Keratinocyte (primary cell): ENCODE results near the gene C17orf113. TPM values are rescaled to one million over a fixed set of nuclear protein-coding genes. Genes with fewer than 3 reads are reported as not detected.

Source experiments
- DNase-seq: peaks from one replicate; pipeline ENCODE4 v3.0.0-alpha.2; 2011; ENCODE audit warnings: low read depth, missing footprints, low spot score
- FAIRE-seq: peaks from 2 replicates; lab custom pipeline; 2011; peaks lifted over from hg19 to GRCh38; lab: Jason Lieb, UNC
- H2AFZ ChIP-seq: 2 replicates; pipeline ENCODE4 v1.6.0; 2012; ENCODE audit warnings: low read length, control low read depth, inconsistent platforms; ENCODE audit not compliant: control insufficient read depth
- H3K27ac ChIP-seq: 2 replicates; pipeline ENCODE4 v1.5.1; 2011; ENCODE audit warnings: low read length; ENCODE audit not compliant: control insufficient read depth, insufficient read depth
- H3K27me3 ChIP-seq: 3 replicates; pipeline ENCODE4 v1.6.0; 2011; ENCODE audit warnings: low read length; ENCODE audit not compliant: control insufficient read depth, insufficient read depth; ENCODE audit errors: extremely low read depth
- H3K36me3 ChIP-seq, 2 experiments: 2 replicates in 1 of 2; 3 replicates in 1 of 2; pipeline ENCODE4 v1.5.1; 2011; ENCODE audit warnings: low read length in 2 of 2, mild to moderate bottlenecking in 1 of 2; ENCODE audit not compliant: control insufficient read depth in 2 of 2, insufficient read depth in 2 of 2; ENCODE audit errors: extremely low read depth in 1 of 2
- H3K4me1 ChIP-seq: 3 replicates; pipeline ENCODE4 v1.5.1; 2011; ENCODE audit warnings: low read length; ENCODE audit not compliant: control insufficient read depth, insufficient read depth; ENCODE audit errors: extremely low read depth
- H3K4me2 ChIP-seq: 3 replicates; pipeline ENCODE4 v1.6.0; 2011; ENCODE audit warnings: low read depth, low read length; ENCODE audit not compliant: control insufficient read depth, insufficient read depth; ENCODE audit errors: extremely low read depth
- H3K4me3 ChIP-seq, 3 experiments: fragments of 200-600 bp in 1 of 3; sonication (generic) in 1 of 3; 2 replicates in 2 of 3; 3 replicates in 1 of 3; pipeline ENCODE4 v1.5.1; 2011 to 2016; ENCODE audit warnings: low read length in 3 of 3, mild to moderate bottlenecking in 3 of 3, control low read depth in 2 of 3, inconsistent platforms in 1 of 3, low read depth in 1 of 3, mixed read lengths in 1 of 3, mixed run types in 1 of 3, moderate library complexity in 1 of 3; ENCODE audit not compliant: control insufficient read depth in 2 of 3, insufficient read depth in 2 of 3; ENCODE audit errors: extremely low read depth in 1 of 3
- H3K79me2 ChIP-seq: 2 replicates; pipeline ENCODE4 v1.6.0; 2012; ENCODE audit warnings: low read length; ENCODE audit not compliant: control insufficient read depth, insufficient read depth
- H3K9ac ChIP-seq: 3 replicates; pipeline ENCODE4 v1.6.0; 2011; ENCODE audit warnings: low read length; ENCODE audit not compliant: control insufficient read depth, insufficient read depth; ENCODE audit errors: extremely low read depth
- H3K9me1 ChIP-seq: 3 replicates; pipeline ENCODE4 v1.6.0; 2011; ENCODE audit warnings: low read length; ENCODE audit not compliant: control insufficient read depth, insufficient read depth; ENCODE audit errors: extremely low read depth
- H3K9me3 ChIP-seq: 2 replicates; pipeline ENCODE4 v1.5.1; 2012; ENCODE audit warnings: low read depth, low read length; ENCODE audit not compliant: control insufficient read depth
- H4K20me1 ChIP-seq: 3 replicates; pipeline ENCODE4 v1.6.0; 2011; ENCODE audit warnings: low read length; ENCODE audit not compliant: control insufficient read depth, insufficient read depth; ENCODE audit errors: extremely low read depth
- EZH2 ChIP-seq: IDR thresholded peaks from one replicate; pipeline ENCODE4 v1.6.1; 2012; ENCODE audit warnings: inconsistent platforms, mild to moderate bottlenecking, low read length, moderate library complexity
- dilution Hi-C: fragments of 300-500 bp; cut with MboI; formaldehyde crosslinking; loops from one replicate; pipeline ENCODE4 v1.7.0; 2020; ENCODE audit warnings: low sequenced_read_pairs; ENCODE audit not compliant: extremely low pct_ligation_motif_present
- polyA plus RNA-seq, 5 experiments: library from polyadenylated mRNA; depleted of rRNA in 3 of 5; stranded (reverse) in 3 of 5; stranded (forward) in 1 of 5; unstranded in 1 of 5; fragments of >200 nt; gene quantifications; 1 replicate in 1 of 5; 2 replicates in 3 of 5; 3 replicates in 1 of 5; pipeline versions ENCODE4 v1.2.1 to v1.2.3, GENCODE V29; 2011 to 2012; ENCODE audit warnings: missing spikeins in 2 of 5, low read depth in 1 of 5, low replicate concordance in 1 of 5
- TF ChIP-seq, protein P1 (sequence below), 3 experiments: IDR thresholded peaks in 1 of 3; conservative IDR thresholded peaks in 1 of 3; optimal IDR thresholded peaks in 1 of 3; 2 replicates in 2 of 3; 3 replicates in 1 of 3; pipeline versions ENCODE3 to v1.5.1; 2011; ENCODE audit warnings: low read length in 3 of 3, mild to moderate bottlenecking in 3 of 3, moderate library complexity in 2 of 3, control low read depth in 1 of 3, inconsistent platforms in 1 of 3; ENCODE audit not compliant: insufficient read depth in 2 of 3; ENCODE audit errors: extremely low read depth in 1 of 3

Gene C17orf113
- polyA plus RNA-seq, 1 donor (not counting 4 experiments of a cell fraction or from before 2014, with no cell fraction given) = 0.12 TPM

DNA sequence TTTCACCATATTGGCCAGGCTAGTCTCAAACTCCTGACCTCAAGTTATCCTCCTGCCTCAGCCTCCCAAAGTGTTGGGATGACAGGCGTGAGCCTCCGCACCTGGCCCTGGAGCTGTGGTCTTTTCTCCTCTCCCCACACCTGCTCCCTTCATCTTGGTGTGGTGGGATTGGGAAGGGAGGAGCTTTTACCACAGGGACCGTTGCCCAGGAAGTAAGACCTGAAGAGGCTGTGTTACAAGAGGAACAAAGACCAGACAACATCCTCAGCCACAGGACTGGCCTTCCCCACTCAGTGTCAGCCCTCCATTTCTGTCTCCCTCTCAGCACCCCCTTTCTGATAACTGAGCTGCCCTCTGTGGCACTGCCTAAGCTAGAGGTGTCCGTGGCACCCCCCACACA is 9.4 kb upstream of the C17orf113 start:
- Histone ChIP-seq H3K9ac (no peak overlapping the region), H2AFZ (no peak overlapping the region), H3K27me3 (peaks cover 5% of the 10 kb centered on the region), H4K20me1 (no peaks in the 10 kb centered on the region), H3K4me3 (no peak overlapping the region), H3K9me1 (no peaks in the 10 kb centered on the region), H3K4me1 (no peaks in the 10 kb centered on the region), H3K79me2 (no peaks in the 10 kb centered on the region), H3K27ac (no peak overlapping the region), H3K9me3 (no peaks in the 10 kb centered on the region), H3K36me3 (no peaks in the 10 kb centered on the region), H3K4me2 (no peak overlapping the region)
- FAIRE-seq (no peak), DNase-seq (no peak)
- TF ChIP-seq, protein P1, sequence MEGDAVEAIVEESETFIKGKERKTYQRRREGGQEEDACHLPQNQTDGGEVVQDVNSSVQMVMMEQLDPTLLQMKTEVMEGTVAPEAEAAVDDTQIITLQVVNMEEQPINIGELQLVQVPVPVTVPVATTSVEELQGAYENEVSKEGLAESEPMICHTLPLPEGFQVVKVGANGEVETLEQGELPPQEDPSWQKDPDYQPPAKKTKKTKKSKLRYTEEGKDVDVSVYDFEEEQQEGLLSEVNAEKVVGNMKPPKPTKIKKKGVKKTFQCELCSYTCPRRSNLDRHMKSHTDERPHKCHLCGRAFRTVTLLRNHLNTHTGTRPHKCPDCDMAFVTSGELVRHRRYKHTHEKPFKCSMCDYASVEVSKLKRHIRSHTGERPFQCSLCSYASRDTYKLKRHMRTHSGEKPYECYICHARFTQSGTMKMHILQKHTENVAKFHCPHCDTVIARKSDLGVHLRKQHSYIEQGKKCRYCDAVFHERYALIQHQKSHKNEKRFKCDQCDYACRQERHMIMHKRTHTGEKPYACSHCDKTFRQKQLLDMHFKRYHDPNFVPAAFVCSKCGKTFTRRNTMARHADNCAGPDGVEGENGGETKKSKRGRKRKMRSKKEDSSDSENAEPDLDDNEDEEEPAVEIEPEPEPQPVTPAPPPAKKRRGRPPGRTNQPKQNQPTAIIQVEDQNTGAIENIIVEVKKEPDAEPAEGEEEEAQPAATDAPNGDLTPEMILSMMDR (optimal IDR thresholded peaks at IDR 0.05 in 1 of 3, IDR thresholded peaks at IDR 0.05 in 1 of 3, conservative IDR thresholded peaks at IDR 0.05 in 1 of 3; ENCODE audit: extremely low read depth in 1 of 3, insufficient read depth in 2 of 3, low read length in 3 of 3) = no peak
- TF ChIP-seq EZH2 = no peak
- dilution Hi-C loops = no loop called here

DNA sequence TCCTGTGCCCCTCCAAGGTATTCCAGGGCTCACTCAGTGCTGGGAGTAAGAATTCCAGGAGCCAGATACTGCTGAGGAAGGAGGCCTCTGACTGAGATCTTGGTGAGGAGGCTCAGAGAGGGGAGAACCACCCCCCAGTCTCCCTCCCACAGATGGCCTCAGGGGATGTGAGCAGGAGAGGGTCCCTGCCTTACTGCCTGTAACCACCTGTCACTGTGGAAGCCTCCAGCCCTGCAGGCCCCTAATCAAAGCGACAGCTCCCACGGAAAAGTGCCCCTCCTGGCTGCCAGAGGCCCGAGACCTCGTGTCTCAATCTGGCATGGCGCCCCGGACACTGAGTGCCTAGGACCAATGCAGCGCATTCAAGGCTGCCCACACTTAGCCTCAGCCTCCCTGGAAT is 7.7 kb upstream of the C17orf113 start:
- no peak overlapping the region for H3K27ac ChIP-seq
- H3K9ac ChIP-seq = no peak overlapping the region
- DNase-seq (no peak), FAIRE-seq (no peak)
- H3K9me3 ChIP-seq = no peaks in the 10 kb centered on the region
- TF ChIP-seq, protein P1 (optimal IDR thresholded peaks at IDR 0.05 in 1 of 3, IDR thresholded peaks at IDR 0.05 in 1 of 3, conservative IDR thresholded peaks at IDR 0.05 in 1 of 3; ENCODE audit: extremely low read depth in 1 of 3, insufficient read depth in 2 of 3, low read length in 3 of 3) = no peak
- no peak for TF ChIP-seq EZH2
- no peaks in the 10 kb centered on the region for H3K79me2 ChIP-seq
- H4K20me1 ChIP-seq = no peaks in the 10 kb centered on the region
- H3K27me3 ChIP-seq = peaks cover 14% of the 10 kb centered on the region
- H3K36me3 ChIP-seq = no peaks in the 10 kb centered on the region
- dilution Hi-C loops = no loop called here
- H2AFZ ChIP-seq = no peak overlapping the region
- H3K4me1 ChIP-seq = no peaks in the 10 kb centered on the region
- no peaks in the 10 kb centered on the region for H3K9me1 ChIP-seq
- no peak overlapping the region for H3K4me3 ChIP-seq
- no peak overlapping the region for H3K4me2 ChIP-seq
